GM21515 (cell line): ENCODE measurements around the gene LSM3.
A peak's percentile ranks its signal among the peaks of the same experiment; 100 is the strongest.

Experiments used
- ATAC-seq: cut with Tn5 transposase; IDR thresholded peaks from one replicate; pipeline ENCODE4 v1.9.1; 2021; ENCODE audit not compliant: unreplicated experiment

Gene LSM3

GRCh38 chr3:14143271-14144225, 35.1 kb upstream of the LSM3 start:
- ATAC-seq: no peak

GRCh38 chr3:14144423-14145075, 34.1 kb upstream of the LSM3 start:
- peak; percentile 92 for ATAC-seq

DNA sequence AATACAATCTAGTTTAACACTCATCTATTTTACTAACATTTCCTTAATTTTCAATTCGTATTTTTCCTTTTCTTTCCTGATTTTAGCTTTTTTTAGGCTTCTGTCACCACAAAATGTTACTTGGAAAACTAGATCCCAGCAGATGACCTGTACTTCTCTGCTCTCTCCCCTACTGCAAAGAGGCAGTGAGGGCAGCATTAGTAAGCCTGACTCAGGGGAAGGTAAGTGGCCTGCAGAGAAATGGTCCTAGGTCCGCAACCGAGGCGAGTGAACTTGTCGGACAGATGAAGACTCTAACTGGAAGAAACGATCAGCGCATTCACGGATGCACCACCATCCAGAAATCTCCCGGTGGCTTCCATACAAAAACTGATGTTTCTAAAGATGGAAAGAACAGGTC, 33.4 kb upstream of the LSM3 start:
- no peak for ATAC-seq

DNA sequence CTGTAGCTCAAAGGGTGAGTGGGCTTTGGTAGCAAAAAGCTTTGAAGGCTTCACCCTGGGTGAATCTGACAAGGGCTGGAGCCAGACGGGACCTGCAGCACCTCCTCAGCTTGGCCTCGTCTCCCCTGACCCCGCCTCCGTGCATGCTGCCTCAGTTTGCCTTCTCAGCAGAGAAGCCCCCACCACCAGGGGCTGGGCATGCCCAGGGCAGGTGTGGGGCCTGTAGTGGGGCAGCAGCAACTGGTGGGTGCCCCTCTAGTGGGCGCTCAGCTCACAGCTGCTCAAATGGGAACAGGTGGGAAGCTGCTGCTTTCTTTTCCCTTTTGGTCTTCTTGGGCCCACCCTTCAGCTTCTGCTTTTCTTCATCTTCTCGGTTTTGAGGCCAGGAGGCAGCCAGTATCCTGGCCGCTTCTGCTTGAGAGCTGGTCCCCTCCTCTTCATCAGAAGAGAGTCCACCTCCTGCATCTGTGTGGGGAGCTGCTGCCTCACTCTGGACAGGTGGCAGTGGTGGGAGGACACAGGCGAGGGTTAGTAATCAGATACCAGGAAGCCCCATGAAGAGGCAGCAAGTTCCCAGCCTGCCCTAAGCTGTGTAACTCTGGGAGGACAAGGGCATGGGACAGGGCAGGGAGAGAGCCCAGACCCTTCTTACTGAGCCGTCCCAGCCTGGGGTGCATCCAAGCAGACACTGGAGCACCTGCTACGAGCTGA, 32.8 kb upstream of the LSM3 start:
- no peak for ATAC-seq

GRCh38 chr3:14146381-14147065, 32.1 kb upstream of the LSM3 start:
- no peak for ATAC-seq

DNA sequence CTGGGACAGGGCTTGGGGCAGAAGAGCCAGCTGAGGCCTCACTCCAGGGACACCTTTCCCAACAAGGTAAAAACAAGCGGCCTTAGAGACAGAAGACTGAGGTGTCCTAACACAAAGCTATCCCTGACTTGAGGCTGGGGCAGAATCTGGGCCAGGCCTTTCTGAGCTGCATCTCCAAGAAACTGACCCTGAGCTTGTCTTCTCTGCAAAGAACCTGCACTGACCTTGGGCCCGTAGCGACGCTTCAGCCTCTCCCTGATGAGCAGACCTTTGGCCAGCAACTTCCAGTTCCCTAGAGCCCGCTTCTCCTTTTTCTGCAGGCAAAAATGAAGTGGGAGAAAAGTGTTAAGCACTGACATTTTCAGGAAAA, 31.6 kb upstream of the LSM3 start:
- ATAC-seq: no peak

DNA sequence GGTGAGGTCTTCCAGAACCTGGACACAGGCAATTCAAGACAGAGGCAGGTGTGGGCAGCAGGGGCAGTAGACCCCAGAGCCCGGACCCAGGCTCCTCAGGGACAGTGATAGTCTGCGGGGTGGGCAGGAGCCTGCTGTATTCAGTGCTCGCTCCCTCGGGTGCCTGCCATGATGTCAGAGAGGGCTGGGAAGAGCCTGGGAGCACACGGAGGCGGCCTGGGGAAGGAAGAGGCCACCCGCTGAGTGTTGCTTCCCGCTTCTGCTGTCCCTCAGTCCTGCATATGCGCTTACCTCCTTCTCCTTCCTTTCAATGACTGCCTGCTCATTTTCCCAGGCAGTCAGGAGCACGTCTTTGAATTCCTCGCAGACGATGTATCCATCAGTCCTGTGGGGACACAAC, 31.0 kb upstream of the LSM3 start:
- ATAC-seq: no peak

GRCh38 chr3:14148041-14148985, 30.3 kb upstream of the LSM3 start:
- ATAC-seq: no peak

DNA sequence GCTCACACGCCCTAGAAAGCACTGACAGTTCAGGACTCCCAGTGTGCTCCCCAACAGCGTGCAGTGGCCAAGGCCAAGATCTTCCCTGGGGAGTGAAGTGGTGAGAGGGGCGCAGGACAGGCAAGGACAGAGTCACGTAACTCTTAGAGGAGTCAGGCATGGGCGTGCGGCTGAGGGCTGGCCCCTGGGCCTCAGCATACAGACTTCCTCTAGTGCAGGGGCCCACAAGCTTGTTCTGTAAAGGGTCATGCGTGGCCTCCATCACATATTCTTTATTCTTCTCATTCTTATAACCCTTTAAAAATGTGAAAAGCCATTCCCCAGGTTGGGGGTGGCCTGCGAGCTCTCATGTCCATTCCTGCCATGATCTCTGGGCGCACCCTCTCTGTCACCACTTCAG, 28.5 kb upstream of the LSM3 start:
- ATAC-seq: no peak

DNA sequence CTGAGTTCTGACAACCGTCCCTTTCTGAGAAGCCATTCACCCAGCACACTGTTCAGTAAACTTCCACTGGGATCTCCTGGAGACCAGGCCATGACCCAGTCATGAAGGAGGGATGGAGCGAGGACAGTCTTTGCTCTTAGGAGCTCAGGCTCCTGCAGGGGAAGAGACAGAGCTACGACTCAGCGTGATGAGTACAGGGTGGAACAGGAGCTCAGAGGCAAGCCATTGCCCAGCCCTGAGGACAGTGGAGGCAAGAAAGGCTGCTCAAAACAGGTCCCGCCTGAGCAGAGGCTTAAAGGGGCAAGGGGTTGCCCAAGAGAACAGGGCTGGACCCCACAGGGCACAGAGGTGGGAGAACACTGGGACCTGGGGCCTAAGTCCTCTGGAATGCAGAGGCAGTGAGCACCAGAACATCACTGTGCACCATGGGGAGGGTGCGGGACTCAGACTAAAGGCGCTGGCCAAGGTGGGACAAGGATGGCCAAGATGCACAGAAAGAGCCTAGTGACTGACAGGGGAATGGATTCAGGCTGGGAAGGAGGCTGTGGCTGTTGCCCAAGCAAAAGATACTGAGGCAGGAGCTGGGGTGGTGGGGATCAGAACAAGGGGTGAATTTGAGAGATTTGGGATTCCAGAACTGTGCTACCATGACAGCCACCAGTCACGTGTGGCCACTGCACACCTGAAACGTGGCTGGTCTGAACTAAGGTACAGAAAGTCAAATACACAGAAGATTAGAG, 28.0 kb upstream of the LSM3 start:
- no peak for ATAC-seq

- no peak for ATAC-seq
These were observed 27.0 kb upstream of the LSM3 start for GRCh38 chr3:14151471-14152083.

GRCh38 chr3:14152233-14152962, 26.2 kb upstream of the LSM3 start:
- ATAC-seq: no peak

GRCh38 chr3:14152963-14153355, 25.7 kb upstream of the LSM3 start:
- ATAC-seq: no peak

DNA sequence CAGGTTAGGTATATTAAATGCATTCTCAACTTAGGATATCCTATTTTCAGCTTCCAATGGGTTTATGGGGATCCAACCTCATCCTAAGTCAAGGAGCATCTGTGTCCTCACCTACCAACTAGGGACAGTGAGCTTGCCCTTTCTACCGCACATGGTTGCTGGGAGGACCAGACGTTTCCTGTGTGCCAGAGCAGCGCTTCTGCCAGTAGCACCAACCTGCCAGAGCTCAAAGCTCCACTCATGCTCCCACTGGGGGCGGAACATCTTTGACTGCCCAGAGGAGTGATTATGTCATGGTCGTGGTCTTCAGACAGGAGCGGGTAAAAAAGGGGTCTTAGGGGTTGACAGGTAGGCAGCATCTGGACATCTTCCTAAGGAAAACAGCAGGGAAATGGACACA, 25.0 kb upstream of the LSM3 start:
- ATAC-seq: no peak

GRCh38 chr3:14154276-14154675, 24.3 kb upstream of the LSM3 start:
- no peak for ATAC-seq

GRCh38 chr3:14154895-14155440, 23.6 kb upstream of the LSM3 start:
- ATAC-seq: no peak

DNA sequence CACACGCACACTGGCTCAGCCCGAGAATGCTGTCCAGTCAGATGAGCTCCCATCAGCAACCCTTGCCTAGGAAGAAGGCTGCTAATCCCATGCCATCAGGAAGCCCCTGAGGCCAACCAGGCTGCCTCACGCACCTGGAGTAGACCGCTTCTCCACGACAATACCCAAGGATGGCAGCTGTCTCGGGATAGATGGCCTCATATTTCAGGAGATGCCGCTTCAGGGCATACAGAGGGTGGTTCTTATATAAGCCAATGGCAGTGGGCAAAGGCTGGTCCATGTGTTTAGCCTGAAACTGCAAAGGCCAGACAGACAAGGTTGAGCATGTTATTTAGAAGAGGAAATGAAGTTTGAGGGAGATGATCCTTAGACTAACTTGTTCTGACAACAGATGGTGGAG, 22.4 kb upstream of the LSM3 start:
- ATAC-seq: no peak
